K562 (cell line): Measurements from ENCODE around the gene PRDX3. TPM values are rescaled to one million over a fixed set of nuclear protein-coding genes. Genes with fewer than 3 reads are reported as not detected.
A peak's percentile ranks its signal among the peaks of the same experiment; 100 is the strongest.

Experiments used
- ATF3 ChIP-seq, 2 experiments: fragments of 450-650 bp in 1 of 2; sonication (generic) in 1 of 2; formaldehyde crosslinking in 1 of 2; IDR thresholded peaks in 1 of 2; conservative IDR thresholded peaks in 1 of 2; 2 replicates each; pipeline versions ENCODE4 v1.6.1 to v1.8.1; 2016 to 2023; ENCODE audit warnings: mild to moderate bottlenecking in 2 of 2, moderate library complexity in 2 of 2, inconsistent platforms in 1 of 2, missing genetic modification reagents in 1 of 2
- CBFA2T2 ChIP-seq: fragments of 450-650 bp; conservative IDR thresholded peaks from 2 replicates; pipeline ENCODE4 v1.6.1; 2017; ENCODE audit warnings: mild to moderate bottlenecking
- CCNT2 ChIP-seq: IDR thresholded peaks from 2 replicates; pipeline ENCODE4 v1.6.1; 2011; ENCODE audit warnings: borderline replicate concordance, low read depth, mild to moderate bottlenecking, moderate library complexity, mixed read lengths, low read length; ENCODE audit not compliant: insufficient read length; ENCODE audit errors: extremely low read depth
- CREB5 ChIP-seq: fragments of 250-450 bp; sonication (Bioruptor Pico); IDR thresholded peaks from 2 replicates; pipeline ENCODE4 v1.5.0; 2020; ENCODE audit warnings: mild to moderate bottlenecking
- CXXC5 ChIP-seq: fragments of 250-450 bp; sonication (Bioruptor Pico); IDR thresholded peaks from 2 replicates; pipeline ENCODE4 v1.8.0; 2022; ENCODE audit warnings: inconsistent platforms, mild to moderate bottlenecking, moderate library complexity
- EGR1 ChIP-seq: fragments of 450-650 bp; conservative IDR thresholded peaks from 2 replicates; pipeline ENCODE4 v1.6.1; 2017; ENCODE audit warnings: mild to moderate bottlenecking
- HDAC6 ChIP-seq: IDR thresholded peaks from 2 replicates; pipeline ENCODE4 v1.6.1; 2012; ENCODE audit warnings: low read depth, mild to moderate bottlenecking, control low read depth, inconsistent platforms, low read length, moderate library complexity
- HNRNPLL ChIP-seq: fragments of 200-400 bp; formaldehyde crosslinking; IDR thresholded peaks from 2 replicates; pipeline ENCODE4 v1.6.1; 2017; ENCODE audit warnings: low read length, low read depth, mild to moderate bottlenecking; ENCODE audit not compliant: poor library complexity, severe bottlenecking
- HSF4 ChIP-seq: fragments of 250-450 bp; sonication (Bioruptor Pico); IDR thresholded peaks from 2 replicates; pipeline ENCODE4 v2.1.2; 2022; ENCODE audit warnings: mild to moderate bottlenecking, moderate library complexity, borderline replicate concordance
- KLF1 ChIP-seq: fragments of 450-650 bp; IDR thresholded peaks from 2 replicates; pipeline ENCODE4 v1.6.1; 2016; ENCODE audit warnings: missing genetic modification characterization, missing compliant biosample characterization
- RBM22 ChIP-seq: fragments of 200-400 bp; formaldehyde crosslinking; IDR thresholded peaks from 2 replicates; pipeline ENCODE4 v1.6.1; 2018; ENCODE audit warnings: low read length, low read depth; ENCODE audit not compliant: poor library complexity, severe bottlenecking
- SUPT5H ChIP-seq: fragments of 450-650 bp; IDR thresholded peaks from 2 replicates; pipeline ENCODE4 v1.6.1; 2016
- TAF1 ChIP-seq: IDR thresholded peaks from 2 replicates; pipeline ENCODE4 v1.6.1; 2011; ENCODE audit warnings: mild to moderate bottlenecking, low read length, moderate library complexity; ENCODE audit not compliant: insufficient read depth, control insufficient read depth, severe bottlenecking; ENCODE audit errors: extremely low read depth
- TAL1 ChIP-seq: fragments of 450-650 bp; IDR thresholded peaks from 2 replicates; pipeline ENCODE4 v1.6.1; 2016; ENCODE audit warnings: mild to moderate bottlenecking
- ZNF511 ChIP-seq: sonication (generic); formaldehyde crosslinking; IDR thresholded peaks from 2 replicates; pipeline ENCODE4 v1.8.0; 2022; ENCODE audit warnings: mild to moderate bottlenecking, missing genetic modification reagents
- polyA plus RNA-seq, 8 experiments: library from polyadenylated mRNA; depleted of rRNA in 4 of 8; stranded (reverse) in 5 of 8; unstranded in 3 of 8; fragments of >200 nt; fragmentation: Nextera tagmentation in 2 of 8; fragmentation: Illumina TruSeq in 1 of 8; extraction: Ambion mirVana in 2 of 8; extraction: Trizol in 1 of 8; gene quantifications; 2 replicates each; pipeline versions ENCODE4 v1.2.1 to v1.2.3, GENCODE V29; 2011 to 2014; ENCODE audit warnings: inconsistent platforms in 1 of 8, missing spikeins in 1 of 8
- total RNA-seq, 7 experiments: library from RNA; depleted of rRNA in 6 of 7; stranded (reverse); fragments of >200 nt in 6 of 7; fragmentation: Illumina TruSeq in 2 of 7; extraction: Trizol in 2 of 7; gene quantifications; 2 replicates each; pipeline versions ENCODE4 v1.2.1 to v1.2.3, GENCODE V29; 2011 to 2021; ENCODE audit warnings: low replicate concordance in 1 of 7
- TF ChIP-seq, protein P1 (sequence below), 2 experiments: fragments of 450-650 bp; conservative IDR thresholded peaks; 2 replicates each; pipeline ENCODE4 v1.6.1; 2017; ENCODE audit warnings: mild to moderate bottlenecking in 2 of 2, moderate library complexity in 2 of 2
- TF ChIP-seq, protein P2 (sequence below): sonication (generic); formaldehyde crosslinking; IDR thresholded peaks from 2 replicates; pipeline ENCODE4 v1.8.0; 2022; ENCODE audit warnings: missing genetic modification reagents, mild to moderate bottlenecking, borderline replicate concordance

Gene PRDX3
- total and polyA plus RNA-seq, 9 of the 15 experiments (the other 6 are each of a cell fraction or from before 2014, with no cell fraction given): 122 to 994 (median 173) TPM

DNA sequence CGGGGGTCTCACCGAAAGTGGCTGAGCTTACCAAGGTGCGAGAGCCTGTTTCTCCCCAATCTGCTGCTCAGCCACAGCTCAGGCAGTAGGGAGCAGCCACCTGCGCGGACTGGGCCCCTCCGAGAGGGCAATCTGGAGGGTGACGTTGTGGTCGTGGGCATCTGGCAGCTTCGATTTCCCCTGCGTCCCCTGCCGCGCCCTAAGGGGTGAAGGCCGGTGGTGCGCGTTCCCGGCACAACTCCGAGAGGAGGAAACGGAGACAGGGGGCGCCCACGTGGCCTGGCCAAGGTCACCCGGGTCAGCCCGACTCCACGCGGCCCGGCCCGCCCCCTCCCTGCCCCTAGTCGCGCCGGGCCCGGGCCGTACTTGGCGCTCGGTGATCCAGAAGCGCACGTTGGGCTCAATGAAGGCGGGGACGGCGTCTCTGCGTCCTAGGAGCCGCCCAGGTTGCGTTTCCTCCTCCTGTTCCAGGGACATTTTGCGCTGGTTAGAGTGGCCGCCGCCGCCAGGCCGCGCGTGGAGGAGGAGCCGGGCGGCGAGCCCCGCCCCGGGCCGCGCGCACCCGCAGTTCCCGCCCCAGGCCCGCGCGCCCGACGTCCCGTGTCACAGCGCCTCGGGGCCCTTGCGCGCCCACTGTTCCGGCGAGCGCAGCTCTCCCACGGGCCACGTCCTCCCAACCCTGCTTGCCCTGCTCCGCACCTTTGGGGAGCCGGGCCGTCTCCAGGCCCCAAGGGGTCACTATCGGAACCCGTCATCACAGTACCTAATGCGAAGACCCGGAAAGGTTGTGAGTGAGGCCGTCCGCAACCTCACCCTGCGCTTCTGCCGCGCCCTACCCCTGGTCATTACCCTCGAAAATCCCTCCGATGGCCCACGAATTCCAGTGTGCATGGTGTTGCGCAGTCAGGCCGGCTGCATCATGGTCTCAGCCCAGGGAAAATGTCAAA, 13.2 kb downstream of the PRDX3 start, which contains the start of gene SFXN4 (continued):
- TF ChIP-seq TAF1: peak; percentile 39
- TF ChIP-seq ATF3 (IDR thresholded peaks at IDR 0.05): no peak
- TF ChIP-seq ATF3 (CRISPR knock-in tag; conservative IDR thresholded peaks at IDR 0.05): no peak
- TF ChIP-seq HSF4 (CRISPR knock-in tag): no peak
- TF ChIP-seq KLF1 (tag): 0 out of 2 replicates have a peak, but pooled peaks have one; percentile 47
- TF ChIP-seq HNRNPLL: peak; percentile 63
- peak; percentile 75 for TF ChIP-seq EGR1
- TF ChIP-seq ZNF511: no peak; the same call in none of the 2 replicates
- no peak for TF ChIP-seq HDAC6
- peak; percentile 56 for TF ChIP-seq RBM22
- 0 out of 2 replicates have a peak, but pooled peaks have one; percentile 14 for TF ChIP-seq CBFA2T2
- no peak for TF ChIP-seq TAL1
- TF ChIP-seq CXXC5 (CRISPR knock-in tag): peak; percentile 83
- TF ChIP-seq, protein P1, sequence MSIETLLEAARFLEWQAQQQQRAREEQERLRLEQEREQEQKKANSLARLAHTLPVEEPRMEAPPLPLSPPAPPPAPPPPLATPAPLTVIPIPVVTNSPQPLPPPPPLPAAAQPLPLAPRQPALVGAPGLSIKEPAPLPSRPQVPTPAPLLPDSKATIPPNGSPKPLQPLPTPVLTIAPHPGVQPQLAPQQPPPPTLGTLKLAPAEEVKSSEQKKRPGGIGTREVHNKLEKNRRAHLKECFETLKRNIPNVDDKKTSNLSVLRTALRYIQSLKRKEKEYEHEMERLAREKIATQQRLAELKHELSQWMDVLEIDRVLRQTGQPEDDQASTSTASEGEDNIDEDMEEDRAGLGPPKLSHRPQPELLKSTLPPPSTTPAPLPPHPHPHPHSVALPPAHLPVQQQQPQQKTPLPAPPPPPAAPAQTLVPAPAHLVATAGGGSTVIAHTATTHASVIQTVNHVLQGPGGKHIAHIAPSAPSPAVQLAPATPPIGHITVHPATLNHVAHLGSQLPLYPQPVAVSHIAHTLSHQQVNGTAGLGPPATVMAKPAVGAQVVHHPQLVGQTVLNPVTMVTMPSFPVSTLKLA (conservative IDR thresholded peaks at IDR 0.05): peak; percentile 97 to 98
- TF ChIP-seq, protein P2, sequence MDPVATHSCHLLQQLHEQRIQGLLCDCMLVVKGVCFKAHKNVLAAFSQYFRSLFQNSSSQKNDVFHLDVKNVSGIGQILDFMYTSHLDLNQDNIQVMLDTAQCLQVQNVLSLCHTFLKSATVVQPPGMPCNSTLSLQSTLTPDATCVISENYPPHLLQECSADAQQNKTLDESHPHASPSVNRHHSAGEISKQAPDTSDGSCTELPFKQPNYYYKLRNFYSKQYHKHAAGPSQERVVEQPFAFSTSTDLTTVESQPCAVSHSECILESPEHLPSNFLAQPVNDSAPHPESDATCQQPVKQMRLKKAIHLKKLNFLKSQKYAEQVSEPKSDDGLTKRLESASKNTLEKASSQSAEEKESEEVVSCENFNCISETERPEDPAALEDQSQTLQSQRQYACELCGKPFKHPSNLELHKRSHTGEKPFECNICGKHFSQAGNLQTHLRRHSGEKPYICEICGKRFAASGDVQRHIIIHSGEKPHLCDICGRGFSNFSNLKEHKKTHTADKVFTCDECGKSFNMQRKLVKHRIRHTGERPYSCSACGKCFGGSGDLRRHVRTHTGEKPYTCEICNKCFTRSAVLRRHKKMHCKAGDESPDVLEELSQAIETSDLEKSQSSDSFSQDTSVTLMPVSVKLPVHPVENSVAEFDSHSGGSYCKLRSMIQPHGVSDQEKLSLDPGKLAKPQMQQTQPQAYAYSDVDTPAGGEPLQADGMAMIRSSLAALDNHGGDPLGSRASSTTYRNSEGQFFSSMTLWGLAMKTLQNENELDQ (CRISPR knock-in tag): no peak
- TF ChIP-seq CCNT2: peak; percentile 77
- peak; percentile 52 for TF ChIP-seq SUPT5H
- TF ChIP-seq CREB5 (CRISPR knock-in tag): no peak
